ENCODE data around the gene IFNLR1. TPM values are rescaled to one million over a fixed set of nuclear protein-coding genes. Genes with fewer than 3 reads are reported as not detected.

IFNLR1 gene
- not detected in 2 replicates for total RNA-seq (2012; rRNA removed)

DNA sequence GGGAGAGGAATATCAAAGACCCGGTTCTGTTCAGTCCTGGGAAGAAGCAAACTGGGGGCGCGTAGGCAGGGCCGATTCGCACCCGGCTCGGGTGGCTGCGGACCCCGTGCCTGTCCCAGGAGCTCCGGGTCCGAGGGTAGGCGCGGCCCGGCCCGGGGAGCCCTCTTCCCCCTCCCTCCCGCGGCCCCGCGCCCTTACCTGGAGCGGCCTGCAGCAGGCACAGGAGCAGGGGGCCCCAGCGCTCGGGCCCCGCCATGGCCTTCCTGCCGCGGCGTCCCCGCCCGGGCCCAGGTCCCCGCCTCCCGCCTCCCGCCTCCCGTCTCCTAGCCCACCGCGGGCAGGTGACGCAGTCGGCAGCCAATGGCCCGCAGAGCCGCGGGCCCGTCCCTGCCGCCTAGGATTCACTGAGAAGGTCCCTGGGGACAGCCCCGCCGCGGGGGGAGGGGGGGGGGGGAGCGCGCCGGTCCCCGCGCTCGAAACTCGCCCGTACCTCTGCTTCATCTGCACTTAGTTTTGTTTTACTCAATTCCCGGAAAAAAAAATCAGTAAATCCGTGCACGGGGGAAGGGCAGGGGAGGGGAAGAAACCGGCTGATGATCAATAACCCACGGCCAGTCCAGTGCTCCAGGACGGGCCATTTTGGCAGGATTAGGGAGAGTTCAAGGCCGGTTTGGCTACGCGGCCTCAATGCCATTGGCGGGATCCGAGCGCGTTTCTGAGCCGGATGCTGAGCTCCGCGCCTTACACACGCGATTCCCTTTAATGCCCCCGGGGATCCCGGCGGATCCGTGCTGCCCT lies at the start of gene IFNLR1:
TSS of gene IFNLR1 (minus strand) at position 297 of the 798 bp plus-strand sequence. CDS start at position 256, 41 bp downstream.
- H3K4me2 ChIP-seq (ENCODE audit: low read length) = peak within 1 kb of the TSS; percentile 91
- no peaks in the 10 kb centered on the region for H3K9me3 ChIP-seq (replicated peaks; ENCODE audit: low read length)
- H3K9ac ChIP-seq (ENCODE audit: low read depth, low read length) = peak within 1 kb of the TSS; percentile 21
- no peaks in the 10 kb centered on the region for H3K36me3 ChIP-seq (ENCODE audit: insufficient read depth, low read length)
- H3K4me3 ChIP-seq (ENCODE audit: low read length) = peak within 1 kb of the TSS; percentile 68
- H3K27me3 ChIP-seq (ENCODE audit: control insufficient read depth, insufficient read depth, low read length) = peaks cover 28% of the 10 kb centered on the region
- peaks cover 16% of the 10 kb centered on the region for H3K4me1 ChIP-seq (ENCODE audit: control insufficient read depth, insufficient read depth, low read length)

DNA sequence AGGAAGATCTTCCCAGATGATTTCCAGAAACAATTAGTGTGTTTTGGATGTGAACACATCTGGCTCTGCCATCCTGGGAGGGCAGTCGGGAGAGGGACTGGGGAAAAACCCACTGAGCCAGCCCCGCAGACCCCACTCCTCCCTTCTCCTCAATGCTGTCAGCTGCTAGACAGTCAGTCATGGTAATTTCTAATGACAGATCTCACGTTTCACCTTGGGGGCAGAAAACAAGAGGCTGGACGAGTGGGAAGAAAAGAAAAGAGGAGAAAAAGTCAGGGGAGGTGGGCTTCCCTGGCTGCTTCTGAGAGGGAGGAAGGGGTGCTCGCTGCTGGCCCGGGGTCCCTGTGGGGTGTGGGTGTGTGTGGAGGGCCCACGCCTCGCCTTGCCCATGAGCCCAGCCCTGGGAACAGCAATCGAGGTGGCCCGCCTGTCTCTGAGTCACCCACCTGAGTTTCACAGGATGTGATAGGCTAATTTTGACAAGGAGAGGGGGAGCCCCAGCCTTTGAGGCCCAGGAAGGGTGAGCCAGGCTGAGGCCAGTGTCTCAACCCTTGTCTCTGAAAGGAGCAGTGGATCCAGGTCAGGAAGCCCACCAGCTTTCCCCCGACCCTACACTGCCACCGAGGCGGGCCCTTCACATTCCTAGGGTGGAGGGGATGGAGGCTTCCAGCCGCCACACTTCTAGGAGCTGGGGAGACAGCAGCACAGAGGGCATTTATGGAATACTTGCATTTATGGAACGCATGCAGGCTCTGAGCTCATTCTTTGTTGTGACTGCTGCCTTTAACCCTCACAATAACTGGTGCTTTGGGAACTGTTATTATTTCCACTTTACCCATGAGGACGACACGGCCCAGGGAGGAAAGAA lies 49.1 kb upstream of the IFNLR1 start:
- Histone ChIP-seq H3K9ac (ENCODE audit: low read depth, low read length) (no peak overlapping the region), H3K4me2 (ENCODE audit: low read length) (peak overlapping the region; percentile 1), H3K27me3 (ENCODE audit: control insufficient read depth, insufficient read depth, low read length) (peaks cover 13% of the 10 kb centered on the region), H3K4me1 (ENCODE audit: control insufficient read depth, insufficient read depth, low read length) (peaks cover 26% of the 10 kb centered on the region), H3K9me3 (replicated peaks; ENCODE audit: low read length) (no peaks in the 10 kb centered on the region), H3K4me3 (ENCODE audit: low read length) (no peak overlapping the region), H3K36me3 (ENCODE audit: insufficient read depth, low read length) (no peaks in the 10 kb centered on the region)

GRCh38 chr1:24233684-24234600 lies 46.9 kb upstream of the IFNLR1 start:
- Histone ChIP-seq H3K4me1 (ENCODE audit: control insufficient read depth, insufficient read depth, low read length) (peaks cover 26% of the 10 kb centered on the region), H3K36me3 (ENCODE audit: insufficient read depth, low read length) (no peaks in the 10 kb centered on the region), H3K4me3 (ENCODE audit: low read length) (no peak overlapping the region), H3K27me3 (ENCODE audit: control insufficient read depth, insufficient read depth, low read length) (peaks cover 19% of the 10 kb centered on the region), H3K9me3 (replicated peaks; ENCODE audit: low read length) (no peaks in the 10 kb centered on the region), H3K4me2 (ENCODE audit: low read length) (peak overlapping the region; percentile 6), H3K9ac (ENCODE audit: low read depth, low read length) (no peak overlapping the region)

- Histone ChIP-seq H3K36me3 (ENCODE audit: insufficient read depth, low read length) (no peaks in the 10 kb centered on the region), H3K27me3 (ENCODE audit: control insufficient read depth, insufficient read depth, low read length) (peaks cover 34% of the 10 kb centered on the region), H3K4me2 (ENCODE audit: low read length) (no peak overlapping the region), H3K4me3 (ENCODE audit: low read length) (no peak overlapping the region), H3K9me3 (replicated peaks; ENCODE audit: low read length) (no peaks in the 10 kb centered on the region), H3K9ac (ENCODE audit: low read depth, low read length) (no peak overlapping the region), H3K4me1 (ENCODE audit: control insufficient read depth, insufficient read depth, low read length) (peaks cover 18% of the 10 kb centered on the region)
These were observed 44.6 kb upstream of the IFNLR1 start for GRCh38 chr1:24231701-24232100.

- no peak overlapping the region for H3K4me3 ChIP-seq (ENCODE audit: low read length)
- no peaks in the 10 kb centered on the region for H3K36me3 ChIP-seq (ENCODE audit: insufficient read depth, low read length)
- H3K9ac ChIP-seq (ENCODE audit: low read depth, low read length) = no peak overlapping the region
- H3K27me3 ChIP-seq (ENCODE audit: control insufficient read depth, insufficient read depth, low read length) = peaks cover 49% of the 10 kb centered on the region
- no peaks in the 10 kb centered on the region for H3K9me3 ChIP-seq (replicated peaks; ENCODE audit: low read length)
- no peaks in the 10 kb centered on the region for H3K4me1 ChIP-seq (ENCODE audit: control insufficient read depth, insufficient read depth, low read length)
- no peak overlapping the region for H3K4me2 ChIP-seq (ENCODE audit: low read length)
These were observed 41.2 kb upstream of the IFNLR1 start for GRCh38 chr1:24228311-24228710.

DNA sequence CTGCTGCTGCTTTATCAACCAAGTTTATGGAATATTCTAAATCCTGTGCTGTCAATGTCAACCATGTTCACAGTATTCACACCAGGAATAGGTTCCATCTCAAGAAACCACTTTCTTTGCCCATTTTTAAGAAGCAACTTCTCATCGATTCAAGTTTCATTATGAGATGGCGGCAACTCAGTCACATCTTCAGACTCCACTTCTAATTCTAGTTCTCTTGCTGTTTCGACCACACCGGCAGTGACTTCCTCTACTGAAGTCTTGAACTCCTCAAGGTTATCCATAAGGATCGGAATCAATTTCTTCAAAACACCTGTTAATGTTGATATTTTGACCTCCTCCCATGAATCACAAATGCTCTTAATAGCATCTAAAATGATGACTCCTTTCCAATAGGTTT lies 39.7 kb upstream of the IFNLR1 start:
- H3K4me3 ChIP-seq (ENCODE audit: low read length) = no peak overlapping the region
- no peaks in the 10 kb centered on the region for H3K9me3 ChIP-seq (replicated peaks; ENCODE audit: low read length)
- H3K36me3 ChIP-seq (ENCODE audit: insufficient read depth, low read length) = no peaks in the 10 kb centered on the region
- no peaks in the 10 kb centered on the region for H3K4me1 ChIP-seq (ENCODE audit: control insufficient read depth, insufficient read depth, low read length)
- no peak overlapping the region for H3K9ac ChIP-seq (ENCODE audit: low read depth, low read length)
- H3K4me2 ChIP-seq (ENCODE audit: low read length) = no peak overlapping the region
- peaks cover 55% of the 10 kb centered on the region for H3K27me3 ChIP-seq (ENCODE audit: control insufficient read depth, insufficient read depth, low read length)

DNA sequence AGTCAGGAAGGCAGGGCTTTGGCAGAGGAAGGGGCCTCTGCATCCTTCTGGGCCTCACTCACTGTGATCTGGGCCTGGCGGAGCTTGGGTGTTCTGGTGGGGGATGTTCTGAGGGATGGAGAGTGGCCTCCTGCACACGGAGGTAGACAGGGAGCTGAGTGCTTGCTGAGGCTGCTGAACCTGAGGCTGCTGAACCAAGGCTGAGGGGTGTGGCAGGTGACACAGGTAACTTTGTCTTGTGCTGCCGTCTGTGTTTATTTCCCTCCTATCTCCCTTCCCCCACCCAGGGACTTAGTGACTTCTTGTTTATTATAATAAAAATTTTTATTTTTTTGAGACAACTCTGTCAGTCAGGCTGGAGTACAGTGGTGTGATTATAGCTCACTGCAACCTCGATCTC lies 37.7 kb upstream of the IFNLR1 start:
- no peak overlapping the region for H3K4me3 ChIP-seq (ENCODE audit: low read length)
- no peaks in the 10 kb centered on the region for H3K36me3 ChIP-seq (ENCODE audit: insufficient read depth, low read length)
- no peak overlapping the region for H3K9ac ChIP-seq (ENCODE audit: low read depth, low read length)
- no peak overlapping the region for H3K4me2 ChIP-seq (ENCODE audit: low read length)
- no peaks in the 10 kb centered on the region for H3K9me3 ChIP-seq (replicated peaks; ENCODE audit: low read length)
- peaks cover 57% of the 10 kb centered on the region for H3K27me3 ChIP-seq (ENCODE audit: control insufficient read depth, insufficient read depth, low read length)
- H3K4me1 ChIP-seq (ENCODE audit: control insufficient read depth, insufficient read depth, low read length) = no peaks in the 10 kb centered on the region

DNA sequence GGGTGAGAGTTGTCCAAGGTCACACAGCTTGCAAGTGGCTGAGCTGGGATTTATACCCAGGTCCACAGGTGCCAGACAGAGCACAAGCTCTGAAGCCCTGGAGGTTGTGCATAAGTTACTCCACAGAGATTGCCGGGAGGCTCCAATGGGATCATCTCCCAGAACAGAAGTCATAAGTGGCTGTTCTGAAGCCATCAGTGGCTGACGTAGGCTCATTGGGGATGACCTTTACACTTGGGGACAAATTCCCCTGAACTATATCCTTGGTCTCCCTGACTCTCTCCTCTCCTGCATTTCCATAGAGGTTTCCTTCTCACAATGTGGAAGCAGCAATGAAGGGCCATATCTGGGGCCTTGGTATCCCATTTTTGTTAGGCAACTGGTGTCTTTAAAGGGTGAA lies 37.0 kb upstream of the IFNLR1 start:
- Histone ChIP-seq H3K4me3 (ENCODE audit: low read length) (no peak overlapping the region), H3K36me3 (ENCODE audit: insufficient read depth, low read length) (no peaks in the 10 kb centered on the region), H3K9ac (ENCODE audit: low read depth, low read length) (no peak overlapping the region), H3K4me2 (ENCODE audit: low read length) (no peak overlapping the region), H3K4me1 (ENCODE audit: control insufficient read depth, insufficient read depth, low read length) (no peaks in the 10 kb centered on the region), H3K9me3 (replicated peaks; ENCODE audit: low read length) (no peaks in the 10 kb centered on the region), H3K27me3 (ENCODE audit: control insufficient read depth, insufficient read depth, low read length) (peaks cover 61% of the 10 kb centered on the region)

DNA sequence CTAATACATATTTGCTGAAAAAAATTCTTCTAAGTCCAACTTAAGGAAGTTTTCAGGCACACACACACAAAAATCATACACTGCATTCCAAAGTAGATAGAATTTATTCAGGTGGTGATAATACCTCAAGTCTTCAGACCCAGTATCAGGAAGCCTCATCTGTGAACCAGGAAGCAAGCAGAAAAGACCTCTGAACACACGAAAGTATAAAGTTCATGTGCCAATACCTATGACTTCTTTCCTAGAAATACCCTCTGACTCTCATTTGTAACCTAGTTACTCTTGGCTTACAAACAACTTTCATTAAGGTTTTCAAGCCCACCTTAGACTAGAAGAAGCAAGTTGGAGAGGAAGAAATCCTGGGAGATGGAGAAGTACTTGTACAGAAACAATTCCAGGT lies 35.7 kb upstream of the IFNLR1 start:
- Histone ChIP-seq H3K36me3 (ENCODE audit: insufficient read depth, low read length) (no peaks in the 10 kb centered on the region), H3K27me3 (ENCODE audit: control insufficient read depth, insufficient read depth, low read length) (peaks cover 57% of the 10 kb centered on the region)

GRCh38 chr1:24222008-24222605 lies 35.0 kb upstream of the IFNLR1 start:
- H3K4me1 ChIP-seq (ENCODE audit: control insufficient read depth, insufficient read depth, low read length) = no peaks in the 10 kb centered on the region
- H3K9ac ChIP-seq (ENCODE audit: low read depth, low read length) = no peak overlapping the region
- no peak overlapping the region for H3K4me2 ChIP-seq (ENCODE audit: low read length)
- no peaks in the 10 kb centered on the region for H3K9me3 ChIP-seq (replicated peaks; ENCODE audit: low read length)
- peaks cover 59% of the 10 kb centered on the region for H3K27me3 ChIP-seq (ENCODE audit: control insufficient read depth, insufficient read depth, low read length)
- no peak overlapping the region for H3K4me3 ChIP-seq (ENCODE audit: low read length)
- H3K36me3 ChIP-seq (ENCODE audit: insufficient read depth, low read length) = no peaks in the 10 kb centered on the region

More for the DNA sequence above, 35.7 kb upstream of the IFNLR1 start:
- H3K4me2 ChIP-seq (ENCODE audit: low read length) = no peak overlapping the region
- no peaks in the 10 kb centered on the region for H3K4me1 ChIP-seq (ENCODE audit: control insufficient read depth, insufficient read depth, low read length)
- H3K4me3 ChIP-seq (ENCODE audit: low read length) = no peak overlapping the region
- no peaks in the 10 kb centered on the region for H3K9me3 ChIP-seq (replicated peaks; ENCODE audit: low read length)
- H3K9ac ChIP-seq (ENCODE audit: low read depth, low read length) = no peak overlapping the region
